Fibroblast of pulmonary artery (primary cell): ENCODE data around the gene WDR27.

Source experiments
- DNase-seq: peaks from one replicate; pipeline ENCODE4 v3.0.0-alpha.2; 2010; ENCODE audit warnings: low read depth
- H3K4me3 ChIP-seq: replicated peaks from 2 replicates; pipeline ENCODE4 v1.5.1; 2011; ENCODE audit warnings: low read depth, mild to moderate bottlenecking, control low read depth, low read length, moderate library complexity
- TF ChIP-seq, protein P1 (sequence below): IDR thresholded peaks from 2 replicates; pipeline ENCODE4 v1.5.1; 2011; ENCODE audit warnings: mild to moderate bottlenecking, control low read depth, low read length, inconsistent platforms; ENCODE audit errors: missing control alignments

Gene WDR27

GRCh38 chr6:169695131-169695530, 6.7 kb downstream of the WDR27 start:
- H3K4me3 ChIP-seq, result no peak overlapping the region
- DNase-seq, result no peak
- TF ChIP-seq, protein P1, sequence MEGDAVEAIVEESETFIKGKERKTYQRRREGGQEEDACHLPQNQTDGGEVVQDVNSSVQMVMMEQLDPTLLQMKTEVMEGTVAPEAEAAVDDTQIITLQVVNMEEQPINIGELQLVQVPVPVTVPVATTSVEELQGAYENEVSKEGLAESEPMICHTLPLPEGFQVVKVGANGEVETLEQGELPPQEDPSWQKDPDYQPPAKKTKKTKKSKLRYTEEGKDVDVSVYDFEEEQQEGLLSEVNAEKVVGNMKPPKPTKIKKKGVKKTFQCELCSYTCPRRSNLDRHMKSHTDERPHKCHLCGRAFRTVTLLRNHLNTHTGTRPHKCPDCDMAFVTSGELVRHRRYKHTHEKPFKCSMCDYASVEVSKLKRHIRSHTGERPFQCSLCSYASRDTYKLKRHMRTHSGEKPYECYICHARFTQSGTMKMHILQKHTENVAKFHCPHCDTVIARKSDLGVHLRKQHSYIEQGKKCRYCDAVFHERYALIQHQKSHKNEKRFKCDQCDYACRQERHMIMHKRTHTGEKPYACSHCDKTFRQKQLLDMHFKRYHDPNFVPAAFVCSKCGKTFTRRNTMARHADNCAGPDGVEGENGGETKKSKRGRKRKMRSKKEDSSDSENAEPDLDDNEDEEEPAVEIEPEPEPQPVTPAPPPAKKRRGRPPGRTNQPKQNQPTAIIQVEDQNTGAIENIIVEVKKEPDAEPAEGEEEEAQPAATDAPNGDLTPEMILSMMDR, result no peak

DNA sequence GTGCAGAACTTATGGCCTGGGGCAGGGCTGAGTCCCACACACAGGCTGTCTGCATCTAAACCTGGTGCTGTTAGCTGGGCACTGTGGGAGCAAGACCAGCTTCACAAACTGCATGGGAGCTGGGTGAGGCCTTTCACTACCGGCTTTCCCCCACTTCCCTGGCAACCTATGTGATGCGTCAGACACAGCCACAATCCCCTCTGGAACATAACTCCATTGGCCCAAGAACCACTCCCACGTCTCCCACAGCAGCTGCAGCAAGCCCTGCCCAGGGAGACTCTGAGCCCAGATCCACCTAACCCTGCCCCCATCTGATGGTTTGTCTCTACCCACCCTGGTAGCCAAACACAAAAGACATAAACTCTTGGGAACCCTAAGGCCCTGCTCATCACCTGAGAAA, 9.3 kb downstream of the WDR27 start:
- peak; percentile 31 for DNase-seq
- H3K4me3 ChIP-seq, result no peak overlapping the region
- TF ChIP-seq, protein P1, result no peak

GRCh38 chr6:169691260-169691659, 10.6 kb downstream of the WDR27 start:
- H3K4me3 ChIP-seq, result no peak overlapping the region
- TF ChIP-seq, protein P1, result no peak
- DNase-seq, result no peak

GRCh38 chr6:169689287-169689686, 12.5 kb downstream of the WDR27 start:
- H3K4me3 ChIP-seq, result no peak overlapping the region
- DNase-seq, result peak; percentile 48
- TF ChIP-seq, protein P1, result no peak

GRCh38 chr6:169685860-169686259, 16.0 kb downstream of the WDR27 start:
- H3K4me3 ChIP-seq, result no peak overlapping the region
- TF ChIP-seq, protein P1, result no peak
- no peak for DNase-seq

GRCh38 chr6:169684056-169684455, 17.8 kb downstream of the WDR27 start:
- DNase-seq, result no peak
- no peak overlapping the region for H3K4me3 ChIP-seq
- TF ChIP-seq, protein P1, result no peak

- H3K4me3 ChIP-seq, result no peak overlapping the region
- TF ChIP-seq, protein P1, result no peak
- no peak for DNase-seq
Measured at GRCh38 chr6:169678342-169678741, 23.5 kb downstream of the WDR27 start.
